GM18907 (cell line): ENCODE results near the gene TNC.

Experiments used
- ATAC-seq: cut with Tn5 transposase; IDR thresholded peaks from one replicate; pipeline ENCODE4 v1.9.1; 2021; ENCODE audit warnings: mild to moderate bottlenecking, moderate library complexity; ENCODE audit not compliant: unreplicated experiment

TNC gene

GRCh38 chr9:115058175-115058574 is 59.8 kb downstream of the TNC start:
- ATAC-seq = no peak

GRCh38 chr9:115057559-115057958 is 60.4 kb downstream of the TNC start:
- no peak for ATAC-seq

- ATAC-seq = no peak
These were observed 67.9 kb downstream of the TNC start for GRCh38 chr9:115050002-115050490.

GRCh38 chr9:115046824-115047223 is 71.1 kb downstream of the TNC start:
- no peak for ATAC-seq

GRCh38 chr9:115046199-115046598 is 71.8 kb downstream of the TNC start:
- no peak for ATAC-seq

- no peak for ATAC-seq
These were observed 74.3 kb downstream of the TNC start for GRCh38 chr9:115043632-115044031.

- ATAC-seq = peak; percentile 60
These were observed 75.0 kb downstream of the TNC start for GRCh38 chr9:115042781-115043509.

- no peak for ATAC-seq
These were observed 78.3 kb downstream of the TNC start for GRCh38 chr9:115039516-115040120.

- ATAC-seq = no peak
These were observed 79.8 kb downstream of the TNC start for GRCh38 chr9:115038178-115038577.

GRCh38 chr9:115036691-115037090 is 81.3 kb downstream of the TNC start:
- peak; percentile 6 for ATAC-seq

GRCh38 chr9:115035841-115036612 is 81.9 kb downstream of the TNC start:
- ATAC-seq = peak; percentile 88

- no peak for ATAC-seq
These were observed 83.2 kb downstream of the TNC start for GRCh38 chr9:115034801-115035200.

- no peak for ATAC-seq
These were observed 84.2 kb downstream of the TNC start for GRCh38 chr9:115033800-115034199.

- no peak for ATAC-seq
These were observed 85.7 kb downstream of the TNC start for GRCh38 chr9:115032296-115032695.

- ATAC-seq = no peak
These were observed 88.0 kb downstream of the TNC start for GRCh38 chr9:115030006-115030405.

GRCh38 chr9:115025721-115026120 is 92.2 kb downstream of the TNC start:
- no peak for ATAC-seq

GRCh38 chr9:115024925-115025535 is 92.9 kb downstream of the TNC start:
- ATAC-seq = no peak

- ATAC-seq = no peak
These were observed 95.1 kb downstream of the TNC start for GRCh38 chr9:115022760-115023434.

GRCh38 chr9:115018547-115019435 is 99.2 kb downstream of the TNC start:
- no peak for ATAC-seq

GRCh38 chr9:115016344-115016743 is 101.6 kb downstream of the TNC start:
- no peak for ATAC-seq
